Head of caudate nucleus (tissue), 42 donors: Measurements from ENCODE around the gene TMEM94.

ENCODE experiments used
- DNase-seq, 42 donors: peaks; one replicate each; pipeline versions ENCODE4 v3.0.0 to v3.0.0-alpha.2; 2020 to 2021; ENCODE audit warnings: mixed read lengths in 7 of 42
- intact Hi-C: fragments of 100-400 bp; cut with DNase I; formaldehyde crosslinking; loops from one replicate; pipeline ENCODE4 v1.15.0; 2022

TMEM94 gene

DNA sequence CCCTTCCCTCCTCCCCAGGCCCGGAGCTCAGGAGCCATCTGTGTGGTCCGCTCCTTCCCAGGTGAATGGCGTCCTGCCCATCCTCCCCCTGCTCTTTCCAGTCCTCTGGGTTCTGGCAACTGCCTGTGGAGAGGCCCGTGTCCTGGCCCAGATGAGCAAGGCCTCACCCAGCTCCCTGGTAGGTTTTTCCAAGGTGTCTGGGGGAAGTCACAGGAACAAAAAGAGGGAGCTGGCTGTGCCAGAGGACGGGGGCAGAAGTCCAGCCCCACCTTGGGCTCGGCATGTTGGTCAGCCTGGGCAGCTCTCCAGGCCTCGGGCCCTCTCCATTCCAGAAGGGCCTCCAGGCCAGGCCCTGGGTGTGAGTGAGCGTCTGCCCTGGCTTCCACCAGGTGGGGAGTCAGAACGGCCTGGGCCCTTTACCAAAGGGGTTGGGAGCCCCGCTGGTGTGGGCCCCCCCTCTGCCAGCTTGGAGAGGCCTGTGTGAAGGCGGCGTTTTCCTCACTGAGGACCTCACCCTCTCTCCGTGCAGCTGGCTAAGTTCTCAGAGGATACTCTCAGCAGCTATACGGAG is 33.8 kb downstream of the TMEM94 start:
- peak in 1 of 42 donors; percentile 18 for DNase-seq
- intact Hi-C loops = no loop called here

DNA sequence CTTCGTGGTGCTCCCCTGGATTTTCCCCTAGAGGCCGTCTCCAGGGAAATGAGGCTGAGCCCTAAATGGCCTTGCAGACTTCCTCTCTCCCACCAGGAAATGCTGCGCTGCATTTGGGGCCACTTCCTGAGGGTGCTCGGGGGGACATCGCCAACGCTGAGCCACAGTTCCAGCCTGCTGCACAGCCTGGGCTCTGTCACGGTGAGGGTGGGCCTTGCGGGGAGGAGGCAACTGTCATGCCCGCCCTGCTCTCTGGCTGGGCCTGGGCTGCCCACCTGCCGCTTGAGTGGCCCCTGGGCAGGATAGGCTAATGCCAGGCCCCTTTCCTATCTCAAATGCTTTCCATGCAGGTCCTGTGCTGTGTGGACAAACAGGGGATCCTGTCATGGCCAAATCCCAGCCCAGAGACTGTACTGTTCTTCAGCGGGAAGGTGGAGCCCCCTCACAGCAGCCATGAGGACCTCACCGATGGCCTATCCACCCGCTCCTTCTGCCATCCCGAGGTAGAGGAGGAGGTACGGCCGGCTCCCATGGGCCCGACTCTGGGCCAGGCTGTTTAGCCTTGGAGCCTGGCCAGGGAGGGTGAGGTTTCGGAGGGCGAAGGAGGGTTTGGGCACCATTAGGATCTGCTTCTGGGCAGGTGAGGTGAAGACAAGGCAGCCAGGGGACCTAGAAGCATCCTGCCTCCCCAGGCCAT is 34.7 kb downstream of the TMEM94 start:
- intact Hi-C loops = no loop called here
- no peak for DNase-seq

DNA sequence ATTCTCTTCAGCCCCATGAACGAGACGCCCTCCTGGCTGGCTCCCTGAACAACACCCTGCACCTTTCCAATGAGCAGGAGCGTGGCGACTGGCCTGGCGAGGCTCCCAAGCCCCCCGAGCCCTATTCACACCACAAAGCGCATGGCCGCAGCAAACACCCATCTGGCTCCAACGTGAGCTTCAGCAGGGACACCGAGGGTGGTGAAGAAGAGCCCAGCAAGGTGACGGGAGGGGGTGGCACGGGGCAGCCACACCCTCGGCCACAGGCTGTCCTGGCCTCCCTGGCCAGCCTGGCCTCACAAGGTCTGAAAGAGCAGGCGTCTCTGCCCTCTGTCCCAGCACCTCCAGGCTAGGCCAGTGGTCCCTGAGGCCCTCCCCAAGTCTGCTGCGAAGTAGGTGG is 35.2 kb downstream of the TMEM94 start:
- no peak for DNase-seq
- intact Hi-C loops = no loop called here

DNA sequence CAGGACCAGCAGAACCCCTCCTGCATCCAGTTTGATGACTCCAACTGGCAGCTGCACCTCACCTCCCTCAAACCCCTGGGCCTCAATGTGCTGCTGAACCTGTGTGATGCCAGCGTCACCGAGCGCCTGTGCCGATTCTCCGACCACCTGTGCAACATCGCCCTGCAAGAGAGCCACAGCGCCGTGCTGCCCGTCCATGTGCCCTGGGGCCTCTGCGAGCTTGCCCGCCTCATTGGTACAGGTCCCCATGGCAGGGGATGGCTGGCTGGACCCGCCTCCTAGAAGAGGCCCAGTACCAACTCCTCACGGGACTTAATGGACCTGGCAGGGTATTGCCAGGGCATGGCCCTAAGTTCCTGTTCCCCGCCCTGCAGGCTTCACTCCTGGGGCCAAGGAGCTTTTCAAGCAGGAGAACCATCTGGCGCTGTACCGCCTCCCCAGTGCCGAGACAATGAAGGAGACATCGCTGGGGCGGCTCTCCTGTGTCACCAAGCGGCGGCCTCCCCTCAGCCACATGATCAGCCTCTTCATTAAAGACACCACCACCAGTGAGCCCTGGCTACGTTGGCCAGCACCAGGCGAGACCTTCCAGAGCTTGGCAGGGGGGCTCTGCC is 36.2 kb downstream of the TMEM94 start:
- intact Hi-C loops = no loop called here
- no peak for DNase-seq

DNA sequence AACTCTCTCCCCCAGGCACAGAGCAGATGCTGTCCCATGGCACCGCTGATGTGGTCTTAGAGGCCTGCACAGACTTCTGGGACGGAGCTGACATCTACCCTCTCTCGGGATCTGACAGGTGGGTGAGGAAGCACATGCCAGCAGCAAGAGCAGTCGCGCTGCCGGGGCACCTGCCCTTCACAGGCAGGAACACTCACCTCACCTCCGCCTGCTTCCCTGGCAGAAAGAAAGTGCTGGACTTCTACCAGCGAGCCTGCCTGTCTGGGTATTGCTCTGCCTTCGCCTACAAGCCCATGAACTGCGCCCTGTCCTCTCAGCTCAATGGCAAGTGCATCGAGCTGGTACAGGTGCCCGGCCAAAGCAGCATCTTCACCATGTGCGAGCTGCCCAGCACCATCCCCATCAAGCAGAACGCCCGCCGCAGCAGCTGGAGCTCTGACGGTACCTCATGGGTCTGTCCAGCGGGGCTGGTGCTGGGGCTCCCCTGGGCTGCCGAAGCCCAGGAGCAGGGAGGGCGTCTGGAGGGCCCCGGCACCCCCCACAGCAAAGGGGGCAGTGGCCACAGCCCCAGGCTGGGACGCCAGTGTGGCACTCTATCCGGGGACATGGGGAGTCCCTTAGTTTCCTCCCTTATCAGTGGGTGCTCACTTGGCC is 37.2 kb downstream of the TMEM94 start:
- intact Hi-C loops = no loop called here
- no peak for DNase-seq

DNA sequence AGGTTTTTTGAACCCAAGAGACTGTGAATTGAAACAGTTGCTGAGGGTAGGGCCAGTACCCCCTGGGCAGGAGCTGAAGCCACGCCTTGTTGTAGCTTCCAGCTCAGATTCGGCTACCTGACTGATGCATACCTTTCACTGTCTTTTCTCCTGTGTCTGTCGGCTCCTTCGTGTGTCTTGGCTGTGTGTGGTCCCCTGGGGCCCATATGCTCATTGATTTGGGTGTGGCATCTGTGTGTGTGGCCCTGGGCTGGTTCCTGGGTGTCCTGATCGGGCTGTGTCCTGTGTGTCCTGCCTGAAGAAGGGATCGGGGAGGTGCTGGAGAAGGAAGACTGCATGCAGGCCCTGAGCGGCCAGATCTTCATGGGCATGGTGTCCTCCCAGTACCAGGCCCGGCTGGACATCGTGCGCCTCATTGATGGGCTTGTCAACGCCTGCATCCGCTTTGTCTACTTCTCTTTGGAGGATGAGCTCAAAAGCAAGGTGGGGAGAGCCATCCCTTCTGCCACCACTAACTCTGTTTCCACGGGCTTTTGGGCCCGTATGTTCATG is 38.0 kb downstream of the TMEM94 start:
- intact Hi-C loops = no loop called here

DNA sequence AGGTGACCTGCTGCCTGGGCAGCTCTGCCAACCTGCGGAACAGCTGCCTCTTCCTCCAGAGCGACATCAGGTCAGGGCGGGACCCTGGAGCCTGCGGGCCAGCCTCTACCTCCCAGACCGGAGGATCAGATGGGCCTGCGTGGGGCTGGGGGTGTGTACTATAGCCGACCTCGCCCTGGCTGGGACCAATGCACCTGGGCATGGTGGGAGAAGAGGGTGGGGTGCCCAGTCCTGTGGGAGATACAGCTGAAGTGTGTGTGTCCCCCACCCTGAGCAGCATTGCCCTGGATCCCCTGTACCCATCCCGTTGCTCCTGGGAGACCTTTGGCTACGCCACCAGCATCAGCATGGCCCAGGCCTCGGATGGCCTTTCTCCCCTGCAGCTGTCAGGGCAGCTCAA is 39.6 kb downstream of the TMEM94 start:
- intact Hi-C loops = no loop called here
- no peak for DNase-seq

More for the DNA sequence above, 38.0 kb downstream of the TMEM94 start:
- DNase-seq = no peak

DNA sequence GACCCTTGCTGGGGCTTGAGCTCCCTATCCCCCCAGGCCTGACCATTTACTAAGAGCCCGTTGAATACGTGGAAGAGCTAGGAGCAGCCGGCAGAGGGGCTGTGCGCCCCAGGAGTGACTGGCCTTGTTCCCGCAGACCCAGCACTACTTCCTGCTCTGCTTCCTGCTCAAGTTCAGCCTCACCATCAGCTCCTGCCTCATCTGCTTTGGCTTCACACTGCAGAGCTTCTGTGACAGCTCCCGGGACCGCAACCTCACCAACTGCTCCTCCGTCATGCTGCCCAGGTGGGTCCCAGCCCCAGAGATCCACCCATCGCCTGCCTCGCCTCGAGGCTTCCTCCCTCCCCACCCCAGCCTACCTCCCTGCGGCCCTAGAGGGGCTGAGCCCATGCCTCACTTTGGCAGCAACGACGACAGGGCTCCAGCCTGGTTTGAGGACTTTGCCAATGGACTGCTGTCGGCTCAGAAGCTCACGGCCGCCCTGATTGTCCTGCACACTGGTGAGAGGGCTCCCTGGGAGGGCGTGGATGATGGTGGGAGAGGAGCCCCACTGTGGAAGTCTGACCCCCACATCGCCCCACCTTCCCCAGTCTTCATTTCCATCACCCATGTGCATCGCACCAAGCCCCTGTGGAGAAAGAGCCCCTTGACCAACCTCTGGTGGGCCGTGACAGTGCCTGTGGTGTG is 41.7 kb downstream of the TMEM94 start:
- intact Hi-C loops = no loop called here
- peak in 1 of 42 donors; percentile 15 for DNase-seq

DNA sequence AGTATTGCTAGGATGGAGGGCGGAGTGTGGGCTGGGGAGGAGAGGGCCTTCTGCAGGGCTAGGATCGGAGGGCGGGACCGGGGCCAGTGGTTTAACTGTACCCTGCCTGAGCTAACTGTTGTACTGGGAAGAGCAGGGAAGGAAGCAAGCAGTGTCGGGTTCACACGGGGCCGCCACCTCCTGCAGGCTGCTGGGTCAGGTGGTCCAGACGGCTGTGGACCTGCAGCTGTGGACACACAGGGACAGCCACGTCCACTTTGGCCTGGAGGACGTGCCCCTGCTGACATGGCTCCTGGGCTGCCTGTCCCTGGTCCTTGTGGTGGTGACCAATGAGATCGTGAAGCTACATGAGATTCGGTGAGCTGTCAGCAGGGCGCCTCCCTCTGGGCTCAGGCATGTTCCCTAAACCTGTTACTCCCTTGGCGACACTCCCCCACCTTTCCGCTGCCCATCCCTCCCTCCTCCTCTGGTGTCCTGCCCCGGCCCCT is 42.3 kb downstream of the TMEM94 start:
- peak in 1 of 42 donors; percentile 22 for DNase-seq
- intact Hi-C loops = no loop called here

DNA sequence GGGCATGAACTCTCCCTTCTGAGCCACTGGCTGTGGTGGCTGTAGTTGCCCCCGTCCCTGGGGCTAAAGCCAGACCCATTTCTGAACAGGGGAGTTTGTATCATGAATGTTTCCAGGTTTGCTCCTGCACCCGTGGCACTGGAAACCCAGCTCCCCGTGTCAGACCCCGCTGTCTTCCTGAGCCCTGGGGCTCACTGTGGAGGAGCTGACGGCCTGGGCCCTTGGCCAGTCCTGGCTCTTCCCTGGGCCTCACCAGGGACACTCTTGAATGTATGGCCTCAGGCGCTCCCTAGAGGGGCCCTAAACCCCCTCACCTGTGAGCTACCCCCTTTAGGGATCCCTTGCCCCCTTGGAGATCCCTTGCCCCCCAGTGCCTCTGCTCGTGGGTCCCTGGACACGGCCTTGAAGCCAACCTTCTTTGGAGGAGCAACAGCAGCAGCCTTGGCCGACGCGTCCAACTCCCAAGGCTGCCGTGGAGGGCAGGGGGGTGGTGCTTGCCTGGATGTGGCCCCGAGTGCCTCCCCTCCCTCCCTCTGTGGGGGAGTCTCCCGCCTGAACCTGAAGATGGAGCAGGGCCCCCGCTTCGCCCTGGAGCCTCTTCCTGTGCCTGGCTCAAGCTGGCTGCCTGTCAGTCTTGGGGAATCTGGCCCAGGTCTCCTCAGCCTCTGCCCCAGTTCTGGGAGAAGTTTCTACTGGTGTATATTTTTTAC is 43.0 kb downstream of the TMEM94 start:
- peak in 4 of 42 donors; percentile 35 to 58 (median 54) for DNase-seq
- intact Hi-C loops = no loop called here

DNA sequence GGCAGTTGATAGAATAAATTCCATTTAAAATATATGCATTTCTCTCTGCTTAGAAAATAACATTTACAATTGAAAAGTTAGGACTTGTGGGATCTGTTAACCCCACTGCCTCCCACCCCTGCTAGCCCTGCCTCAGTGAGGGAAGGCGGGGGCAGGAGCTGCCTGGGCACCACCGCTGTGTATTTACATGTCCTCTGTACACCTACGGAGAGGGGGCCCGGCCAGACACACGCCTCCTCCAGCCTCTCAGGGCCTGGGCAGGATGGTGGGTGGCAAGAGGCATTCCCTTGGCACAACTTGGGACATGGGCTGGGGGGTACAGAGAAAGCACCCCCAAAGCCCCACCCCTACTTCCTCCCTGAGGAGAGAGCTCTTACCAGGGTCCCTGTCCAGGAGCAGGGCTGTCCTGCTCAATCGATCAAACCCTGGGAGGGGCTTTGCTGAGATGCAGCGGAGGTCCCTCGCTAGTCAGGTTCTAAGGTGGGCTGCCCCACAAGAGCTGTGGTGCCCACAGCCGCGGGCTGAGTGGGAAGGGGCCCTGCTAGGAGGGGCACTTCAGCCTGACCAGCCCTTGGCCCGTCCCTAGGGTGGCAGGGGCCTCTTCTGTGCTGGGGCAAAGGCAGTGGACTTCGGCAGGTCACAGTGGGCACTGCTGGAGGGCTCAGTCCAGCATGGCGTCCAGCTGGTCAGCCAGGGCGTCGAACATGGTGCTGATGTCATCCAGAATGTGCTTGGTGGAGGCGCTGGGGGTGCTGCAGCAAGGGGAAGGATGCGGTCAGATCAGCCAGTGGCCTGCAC is 44.2 kb downstream of the TMEM94 start:
- intact Hi-C loops = no loop called here
- DNase-seq = peak in 1 of 42 donors; percentile 10

DNA sequence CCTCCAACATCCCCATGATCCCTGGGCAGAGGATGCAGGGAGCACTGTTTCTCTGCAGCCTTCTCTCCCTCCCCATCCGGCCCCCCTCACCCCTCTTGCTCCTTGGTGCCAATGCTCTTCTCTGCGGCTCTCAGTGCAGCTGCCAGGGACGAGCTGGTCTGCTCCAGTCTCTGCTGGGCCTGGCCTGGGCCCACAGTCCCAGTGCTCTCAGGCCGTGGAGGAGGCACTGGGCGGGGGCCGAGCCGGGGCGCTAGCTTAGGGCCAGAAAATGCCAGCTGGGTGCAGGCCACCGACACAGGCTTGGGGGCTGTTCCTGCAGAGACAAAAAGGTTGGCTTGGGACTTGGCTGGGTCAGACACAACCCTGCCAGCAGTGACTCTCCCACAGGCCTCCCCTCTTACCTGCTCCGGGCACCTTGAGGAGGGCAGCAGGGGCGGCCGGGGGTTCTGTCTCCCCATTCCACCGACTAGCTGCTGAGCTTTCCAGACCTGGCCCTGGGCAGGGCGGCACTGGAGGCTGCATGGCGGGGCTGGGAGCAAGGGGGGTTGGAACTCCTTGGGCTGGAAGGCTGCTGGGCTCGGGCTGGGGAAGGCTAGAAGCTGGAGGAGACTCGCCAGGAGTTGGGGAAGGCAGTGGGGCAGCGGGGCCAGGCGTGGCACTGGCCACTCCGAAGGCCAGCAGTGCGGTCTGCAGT is 45.1 kb downstream of the TMEM94 start:
- peak; percentile 60 to 94 (median 87) for DNase-seq
- intact Hi-C loops = no loop called here

DNA sequence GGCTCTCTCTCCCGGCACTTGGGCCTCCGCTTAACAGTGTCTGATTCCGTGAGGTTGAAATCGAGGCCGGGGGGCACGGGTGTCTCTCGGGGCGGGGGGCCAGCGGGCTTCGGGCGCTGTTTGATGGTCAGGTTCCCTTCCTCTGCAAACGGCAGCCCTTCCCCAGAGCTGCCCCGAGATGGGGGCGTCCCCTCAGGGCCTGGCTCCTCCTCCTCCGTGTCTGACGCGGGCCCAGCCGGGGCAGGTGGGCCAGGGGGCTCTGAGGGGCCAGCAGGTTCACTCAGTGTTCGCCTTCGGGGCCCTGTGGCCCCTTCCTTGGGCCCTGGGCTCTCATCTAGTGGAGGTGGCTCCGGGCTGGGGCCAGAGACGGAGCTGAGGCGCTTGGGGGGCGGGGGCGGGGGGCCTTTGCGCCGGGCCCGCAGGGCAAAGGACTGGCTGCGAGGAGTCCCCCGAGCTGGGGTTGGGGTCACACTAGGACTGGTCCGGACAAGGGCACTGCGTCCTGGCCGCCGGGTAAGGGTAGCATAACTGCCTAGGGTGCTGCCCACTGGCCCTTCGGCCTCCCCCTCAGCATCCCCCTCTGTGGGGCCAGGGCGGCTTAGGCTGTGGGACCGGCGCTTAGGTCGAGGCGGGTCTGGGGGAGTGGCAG is 45.8 kb downstream of the TMEM94 start:
- peak in 1 of 42 donors; percentile 13 for DNase-seq
- intact Hi-C loops = no loop called here

DNA sequence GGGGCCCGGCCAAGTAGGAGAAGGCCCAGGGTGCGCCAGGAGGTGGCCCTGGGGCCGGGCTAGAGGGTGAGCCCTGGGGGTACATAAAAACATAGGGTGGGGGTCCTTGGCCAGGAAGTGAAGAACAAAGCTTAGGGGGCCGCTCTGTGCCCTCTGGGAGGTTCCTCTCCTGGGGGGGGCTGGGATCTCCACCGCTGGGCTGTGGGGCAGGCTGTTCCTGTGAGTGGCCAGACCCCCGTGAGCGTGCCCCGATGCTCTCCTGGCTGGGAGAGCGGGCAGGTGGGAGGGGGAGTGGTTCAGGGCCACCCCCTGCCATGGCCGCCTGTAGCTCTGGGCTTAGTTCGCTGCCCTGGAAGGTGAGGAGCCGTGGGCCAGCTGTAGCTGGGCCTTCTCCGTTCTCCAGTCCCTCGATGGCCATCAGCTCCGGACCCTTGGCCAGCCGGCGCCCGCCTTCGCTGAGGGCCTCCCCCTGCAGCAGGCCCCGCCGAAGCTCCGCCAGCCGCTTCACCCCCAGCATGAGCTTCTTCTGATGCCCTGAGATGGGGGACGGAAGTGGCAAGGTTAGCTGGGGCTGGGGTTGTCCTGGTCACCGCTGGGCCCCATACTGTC is 46.4 kb downstream of the TMEM94 start:
- DNase-seq = peak in 1 of 42 donors; percentile 12
- intact Hi-C loops = no loop called here

DNA sequence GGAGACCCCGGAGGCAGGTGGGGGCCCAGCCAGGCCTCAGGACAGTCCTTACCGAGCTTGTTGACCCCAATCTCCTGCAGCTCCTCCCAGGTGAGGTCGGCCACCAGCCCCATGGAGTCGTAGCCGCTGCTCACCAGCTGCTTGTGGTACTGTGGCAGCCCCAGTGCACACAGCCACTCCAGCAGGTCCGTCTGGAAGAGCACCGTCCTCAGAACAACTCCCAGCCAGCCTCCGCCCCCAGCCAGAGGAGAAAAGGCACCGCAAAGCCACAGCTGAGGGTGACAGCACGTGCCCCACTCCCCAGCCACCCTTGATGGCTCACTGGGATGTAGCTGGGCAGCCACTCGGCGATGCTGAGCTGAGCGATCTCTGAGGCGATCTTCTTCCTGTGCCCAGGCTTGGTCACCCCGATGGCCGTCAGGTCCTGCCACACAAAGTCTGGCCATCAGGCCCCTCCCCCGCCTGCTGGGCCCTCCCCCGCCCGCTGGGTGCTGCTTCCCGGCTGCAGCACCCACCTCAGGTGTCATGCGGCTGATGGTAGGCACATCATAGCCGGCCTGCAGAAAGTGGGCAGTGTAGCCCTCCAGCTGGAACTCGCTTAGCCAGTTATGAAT is 47.0 kb downstream of the TMEM94 start:
- intact Hi-C loops = no loop called here
- DNase-seq = no peak

DNA sequence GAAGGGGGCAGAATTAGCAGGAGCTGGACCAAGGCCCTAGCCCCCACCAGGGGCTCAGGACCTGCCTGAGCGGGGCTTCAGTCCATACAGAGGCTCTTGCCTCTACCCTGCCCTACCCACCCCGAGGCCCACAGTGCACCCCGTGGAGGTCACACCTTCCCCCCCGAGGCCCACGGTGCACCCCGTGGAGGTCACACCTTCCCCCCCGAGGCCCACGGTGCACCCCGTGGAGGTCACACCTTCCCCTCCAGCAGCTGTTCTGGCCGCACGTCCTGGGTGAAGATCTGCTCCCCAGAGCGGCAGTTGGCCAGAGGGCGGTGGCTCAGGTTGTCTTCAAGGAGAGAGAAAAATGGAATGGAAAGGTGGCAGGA is 47.5 kb downstream of the TMEM94 start:
- DNase-seq = no peak
- intact Hi-C loops = no loop called here
